ENCODE data around the gene CDRT4.

GRCh38 chr17:15464231-15464985 is 3.0 kb downstream of the CDRT4 start:
- TF ChIP-seq, protein P1, sequence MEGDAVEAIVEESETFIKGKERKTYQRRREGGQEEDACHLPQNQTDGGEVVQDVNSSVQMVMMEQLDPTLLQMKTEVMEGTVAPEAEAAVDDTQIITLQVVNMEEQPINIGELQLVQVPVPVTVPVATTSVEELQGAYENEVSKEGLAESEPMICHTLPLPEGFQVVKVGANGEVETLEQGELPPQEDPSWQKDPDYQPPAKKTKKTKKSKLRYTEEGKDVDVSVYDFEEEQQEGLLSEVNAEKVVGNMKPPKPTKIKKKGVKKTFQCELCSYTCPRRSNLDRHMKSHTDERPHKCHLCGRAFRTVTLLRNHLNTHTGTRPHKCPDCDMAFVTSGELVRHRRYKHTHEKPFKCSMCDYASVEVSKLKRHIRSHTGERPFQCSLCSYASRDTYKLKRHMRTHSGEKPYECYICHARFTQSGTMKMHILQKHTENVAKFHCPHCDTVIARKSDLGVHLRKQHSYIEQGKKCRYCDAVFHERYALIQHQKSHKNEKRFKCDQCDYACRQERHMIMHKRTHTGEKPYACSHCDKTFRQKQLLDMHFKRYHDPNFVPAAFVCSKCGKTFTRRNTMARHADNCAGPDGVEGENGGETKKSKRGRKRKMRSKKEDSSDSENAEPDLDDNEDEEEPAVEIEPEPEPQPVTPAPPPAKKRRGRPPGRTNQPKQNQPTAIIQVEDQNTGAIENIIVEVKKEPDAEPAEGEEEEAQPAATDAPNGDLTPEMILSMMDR (IDR thresholded peaks at IDR 0.05): no peak
- TF ChIP-seq POLR2AphosphoS5 (IDR thresholded peaks at IDR 0.05): no peak
- no peak for TF ChIP-seq POLR2A (IDR thresholded peaks at IDR 0.05)
